GM21576 (cell line): ENCODE results near the gene ELAVL1.
"Not testable (repeated sequence)": the region's sequence is repeated elsewhere in the genome, so short reads cannot be mapped to it uniquely, and the experiment has no call there.

Source experiments
- ATAC-seq: cut with Tn5 transposase; IDR thresholded peaks from one replicate; pipeline ENCODE4 v1.9.1; 2021; ENCODE audit warnings: mild to moderate bottlenecking, moderate library complexity; ENCODE audit not compliant: unreplicated experiment

The ELAVL1 gene

DNA sequence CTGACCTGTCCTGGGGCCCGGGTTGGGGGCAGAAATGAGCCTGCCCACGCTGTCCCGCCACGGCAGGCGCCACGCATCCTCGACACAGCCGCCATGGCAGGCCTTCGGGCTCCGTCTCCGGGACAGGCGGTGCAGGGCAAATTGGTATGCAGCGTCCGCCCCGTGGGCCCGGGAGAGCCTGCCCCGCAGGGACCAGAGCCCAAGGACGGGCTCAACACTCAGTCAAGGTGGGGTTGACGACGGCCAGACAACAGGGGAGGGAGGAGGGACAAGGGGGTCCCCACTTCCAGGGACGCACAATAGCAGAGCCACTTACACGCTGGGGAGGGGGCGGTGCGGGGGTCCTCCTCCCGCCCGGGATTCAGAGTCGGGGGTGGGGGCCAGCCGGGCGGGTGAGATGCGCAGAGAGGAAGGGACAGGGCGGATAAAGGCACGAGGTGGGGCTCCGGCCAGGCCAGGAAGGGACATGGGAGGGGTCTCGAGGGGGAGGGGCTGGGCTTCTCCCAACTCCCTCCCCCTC lies 80.7 kb downstream of the ELAVL1 start:
- no peak for ATAC-seq

DNA sequence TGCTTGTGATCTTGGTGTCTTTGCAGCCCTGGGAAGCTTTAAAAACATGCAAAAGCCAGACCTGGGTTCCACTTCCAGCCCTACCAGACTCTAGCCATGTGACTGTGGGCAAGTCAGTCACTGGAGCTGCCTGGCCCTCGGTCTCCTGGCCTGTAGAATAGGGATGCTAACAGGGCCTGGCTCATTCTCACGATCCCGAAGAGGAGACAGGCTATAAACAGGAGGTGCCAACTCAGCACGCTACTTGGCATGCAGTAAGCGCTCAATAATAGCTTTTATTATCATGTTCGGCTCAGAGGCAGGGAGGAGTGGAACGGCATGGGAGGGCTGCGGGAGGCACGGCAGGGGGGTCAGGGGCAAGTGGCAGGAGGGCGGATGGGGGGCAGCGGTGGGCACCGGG lies 81.2 kb downstream of the ELAVL1 start:
- no peak for ATAC-seq

DNA sequence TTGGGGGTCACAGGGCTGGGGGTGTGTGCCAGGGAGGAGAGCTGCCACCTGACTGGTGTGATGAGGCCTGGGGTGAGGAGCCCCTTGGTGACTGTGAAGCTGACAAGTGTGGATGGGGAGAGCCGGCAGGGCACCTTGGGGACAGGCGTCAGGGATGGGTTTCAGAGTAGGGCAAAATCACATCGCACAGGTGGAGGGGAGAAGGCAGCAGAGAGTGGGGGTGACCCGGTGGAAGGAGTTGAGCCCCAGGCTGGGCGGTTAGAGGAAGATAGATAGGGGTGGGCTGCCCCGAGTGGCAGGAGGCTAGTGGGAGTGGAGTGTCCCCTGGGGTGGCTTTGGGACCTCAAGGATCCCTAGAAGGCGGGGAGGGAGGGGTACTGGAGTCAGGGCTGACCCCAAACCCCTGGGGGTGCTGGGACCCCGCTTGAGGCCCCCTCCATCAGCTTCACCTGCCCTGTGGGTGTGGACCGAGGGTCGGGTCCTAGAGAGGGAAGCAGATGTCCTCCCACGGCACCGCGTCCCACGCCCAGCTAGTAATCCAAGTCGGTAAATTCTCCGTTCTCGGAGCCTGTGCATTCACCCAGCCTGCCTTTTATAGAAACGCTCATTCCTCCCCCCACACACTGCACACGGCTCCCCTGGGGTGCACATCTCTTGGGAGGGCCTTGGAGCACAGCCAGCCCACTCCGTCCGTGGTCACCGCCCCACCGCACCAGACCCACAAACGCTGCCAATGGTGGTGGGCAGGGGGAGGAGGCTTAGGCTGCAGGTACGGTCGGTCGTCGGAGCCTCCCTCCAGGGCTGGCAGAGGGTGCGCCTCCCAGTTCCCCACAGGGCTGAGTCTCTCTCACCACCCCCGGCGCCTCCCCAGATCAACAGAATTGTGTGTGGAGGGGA lies 81.9 kb downstream of the ELAVL1 start:
- no peak for ATAC-seq

DNA sequence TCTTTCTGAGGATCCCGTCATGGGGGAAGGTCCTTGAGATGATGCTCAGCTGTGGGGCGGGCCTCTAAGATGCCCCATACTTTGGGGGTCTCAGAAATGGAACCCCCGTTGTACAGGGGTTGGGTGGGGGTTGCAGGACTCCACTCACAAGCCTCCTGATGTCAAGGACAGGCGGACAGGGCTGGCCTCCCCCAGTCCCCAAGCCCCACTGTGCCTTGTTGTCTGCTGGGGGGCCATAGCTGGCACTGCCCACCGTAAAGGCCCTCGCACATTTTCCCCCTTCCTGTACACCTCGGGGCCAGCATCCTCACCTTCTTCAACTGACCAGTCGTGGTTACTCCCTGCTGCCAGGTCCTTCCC lies 82.6 kb downstream of the ELAVL1 start:
- no peak for ATAC-seq

DNA sequence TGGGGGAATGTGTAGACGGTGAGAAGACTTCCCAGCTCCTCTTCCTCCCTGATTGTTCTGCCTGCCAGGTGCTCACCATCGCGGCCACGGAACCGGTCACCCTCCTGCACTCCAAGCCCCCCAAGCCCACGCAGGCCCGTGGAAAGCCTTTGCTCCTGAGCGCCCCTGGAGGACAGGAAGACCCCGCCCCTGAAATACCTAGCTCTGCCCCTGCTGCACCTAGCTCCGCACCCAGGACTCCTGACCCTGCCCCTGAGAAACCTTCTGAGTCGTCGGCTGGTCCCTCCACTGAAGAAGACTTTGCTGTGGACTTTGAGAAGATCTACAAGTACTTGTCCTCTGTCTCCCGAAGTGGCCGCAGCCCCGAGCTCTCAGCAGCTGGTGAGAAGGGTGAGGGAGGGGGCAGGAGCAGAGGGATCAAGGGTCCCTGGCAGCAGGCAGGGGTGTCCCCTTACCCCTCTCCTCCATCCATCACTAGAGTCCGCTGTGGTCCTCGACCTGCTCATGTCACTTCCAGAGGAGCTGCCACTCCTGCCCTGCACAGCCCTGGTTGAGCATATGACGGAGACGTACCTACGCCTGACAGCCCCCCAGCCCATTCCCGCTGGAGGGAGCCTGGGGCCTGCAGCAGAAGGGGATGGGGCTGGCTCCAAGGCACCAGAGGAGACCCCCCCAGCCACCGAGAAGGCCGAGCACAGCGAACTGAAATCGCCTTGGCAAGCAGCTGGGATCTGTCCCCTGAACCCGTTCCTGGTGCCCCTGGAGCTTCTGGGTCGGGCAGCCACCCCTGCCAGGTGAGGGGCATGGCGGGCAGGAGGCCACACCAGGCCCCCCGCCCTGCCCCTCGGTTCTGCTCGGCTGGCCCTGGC lies 83.2 kb downstream of the ELAVL1 start:
- ATAC-seq = no peak

DNA sequence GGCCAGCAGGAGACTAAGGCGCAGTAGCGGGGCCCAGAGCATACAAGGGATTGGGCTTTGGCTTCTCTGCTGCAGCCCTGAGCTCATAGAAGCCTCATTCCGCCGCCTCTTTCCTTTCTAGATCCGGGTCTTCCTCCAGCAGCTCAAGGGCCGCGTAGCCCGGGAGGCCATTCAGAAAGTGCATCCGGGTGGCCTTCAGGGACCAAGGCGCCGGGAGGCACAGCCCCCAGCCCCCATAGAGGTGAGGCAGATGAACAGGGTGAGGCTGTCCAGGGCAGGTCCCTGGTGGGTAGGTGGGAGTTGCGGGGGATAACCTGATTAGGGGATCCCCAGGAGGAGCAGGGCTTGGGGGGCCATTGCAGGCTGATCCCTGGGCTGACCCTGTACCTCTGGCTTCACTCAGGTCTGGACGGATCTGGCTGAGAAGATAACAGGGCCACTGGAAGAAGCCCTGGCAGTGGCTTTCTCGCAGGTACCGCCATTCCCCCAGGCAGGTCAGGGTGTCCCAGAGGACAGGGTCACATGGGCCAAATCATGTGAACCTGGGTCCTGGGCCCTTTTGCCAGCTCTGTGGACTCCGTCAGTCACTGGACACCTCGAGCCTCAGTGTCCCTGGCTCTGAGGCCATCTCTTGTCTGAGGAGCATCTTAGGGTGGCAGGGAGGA lies 84.0 kb downstream of the ELAVL1 start:
- no peak for ATAC-seq

DNA sequence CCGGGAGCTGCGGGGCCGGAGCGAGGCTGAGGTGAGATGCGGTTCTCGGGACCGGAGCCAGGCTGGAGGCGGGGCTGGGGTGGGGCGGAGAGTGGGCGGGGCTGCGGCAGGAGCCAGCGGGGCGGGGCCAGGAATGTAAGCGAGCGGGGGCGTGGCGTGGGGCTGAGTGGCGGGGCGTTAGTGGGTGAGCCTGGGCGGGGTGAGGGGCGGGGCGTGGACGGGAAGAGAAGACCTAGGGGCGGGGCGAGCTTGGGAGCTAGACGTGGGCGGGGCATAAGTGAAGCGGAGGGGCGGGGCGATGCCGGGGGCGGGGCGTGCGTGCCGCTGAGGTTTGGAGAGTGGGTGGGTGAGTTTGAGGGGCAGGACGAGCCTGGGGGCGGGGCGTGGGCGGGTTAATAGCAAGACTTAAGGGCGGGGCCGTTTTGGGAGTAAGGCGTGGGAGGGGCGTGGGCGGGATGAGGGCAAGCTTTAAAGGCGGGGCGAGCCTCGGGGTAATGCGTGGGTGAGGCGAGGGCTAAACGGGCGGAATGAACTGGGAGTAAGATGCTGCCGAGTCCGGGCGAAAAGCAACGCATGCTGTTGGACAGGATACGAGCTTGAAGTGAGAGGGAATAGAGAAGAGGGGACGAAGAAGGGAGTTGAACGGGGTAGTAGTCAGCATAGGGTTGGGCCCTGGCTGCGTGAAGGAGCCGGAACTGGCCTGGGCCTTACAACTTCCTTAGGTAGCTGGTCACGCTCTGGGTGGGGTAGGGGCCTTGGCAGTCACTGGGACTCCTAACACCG lies 84.7 kb downstream of the ELAVL1 start:
- peak; percentile 29 for ATAC-seq

DNA sequence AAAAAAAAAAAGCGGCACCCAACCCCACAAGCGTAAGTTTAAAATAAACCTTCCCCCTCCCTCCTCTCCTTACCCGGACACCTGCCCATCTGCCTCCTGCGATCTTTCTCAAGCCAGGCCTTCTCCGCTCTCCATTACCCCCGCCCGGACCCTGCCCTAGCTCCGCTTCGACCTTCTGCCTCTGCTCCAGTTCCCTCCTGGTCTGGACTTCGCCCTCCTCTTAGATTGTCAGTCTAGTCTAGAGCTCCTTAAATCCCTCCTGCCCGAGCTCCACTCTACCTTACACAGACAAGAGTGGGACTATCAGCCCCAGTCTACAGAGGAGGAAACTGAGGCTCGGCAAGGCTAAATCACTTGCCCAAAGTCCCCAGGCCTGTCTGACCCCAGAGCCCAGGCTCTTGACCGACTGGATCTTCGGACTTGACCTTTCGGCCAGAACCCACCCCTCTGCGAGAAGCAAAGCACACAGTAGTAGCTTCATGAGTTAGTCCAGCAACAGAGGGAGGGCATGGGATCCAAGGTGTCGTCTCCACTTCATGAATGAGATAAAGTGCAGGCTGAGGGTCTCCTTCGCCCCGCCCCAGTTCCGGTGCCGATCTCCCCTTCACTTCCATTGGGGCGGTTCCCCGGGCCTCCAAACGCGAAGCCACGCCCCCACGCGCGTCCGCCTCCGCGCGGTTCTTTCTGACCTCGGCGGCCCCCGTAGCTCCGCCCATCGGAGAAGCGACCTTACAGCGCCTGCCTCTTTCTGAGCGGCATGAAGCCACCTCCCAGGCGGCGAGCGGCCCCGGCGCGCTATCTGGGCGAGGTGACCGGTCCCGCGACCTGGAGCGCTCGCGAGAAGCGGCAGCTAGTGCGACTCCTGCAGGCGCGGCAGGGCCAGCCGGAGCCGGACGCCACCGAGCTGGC lies 85.6 kb downstream of the ELAVL1 start, which contains the start of gene SNAPC2:
Gene SNAPC2, plus strand, starts transcription at position 729 of the 909 bp plus-strand sequence. Its CDS starts 29 bp downstream, at position 758.
- peak; percentile 54 for ATAC-seq

DNA sequence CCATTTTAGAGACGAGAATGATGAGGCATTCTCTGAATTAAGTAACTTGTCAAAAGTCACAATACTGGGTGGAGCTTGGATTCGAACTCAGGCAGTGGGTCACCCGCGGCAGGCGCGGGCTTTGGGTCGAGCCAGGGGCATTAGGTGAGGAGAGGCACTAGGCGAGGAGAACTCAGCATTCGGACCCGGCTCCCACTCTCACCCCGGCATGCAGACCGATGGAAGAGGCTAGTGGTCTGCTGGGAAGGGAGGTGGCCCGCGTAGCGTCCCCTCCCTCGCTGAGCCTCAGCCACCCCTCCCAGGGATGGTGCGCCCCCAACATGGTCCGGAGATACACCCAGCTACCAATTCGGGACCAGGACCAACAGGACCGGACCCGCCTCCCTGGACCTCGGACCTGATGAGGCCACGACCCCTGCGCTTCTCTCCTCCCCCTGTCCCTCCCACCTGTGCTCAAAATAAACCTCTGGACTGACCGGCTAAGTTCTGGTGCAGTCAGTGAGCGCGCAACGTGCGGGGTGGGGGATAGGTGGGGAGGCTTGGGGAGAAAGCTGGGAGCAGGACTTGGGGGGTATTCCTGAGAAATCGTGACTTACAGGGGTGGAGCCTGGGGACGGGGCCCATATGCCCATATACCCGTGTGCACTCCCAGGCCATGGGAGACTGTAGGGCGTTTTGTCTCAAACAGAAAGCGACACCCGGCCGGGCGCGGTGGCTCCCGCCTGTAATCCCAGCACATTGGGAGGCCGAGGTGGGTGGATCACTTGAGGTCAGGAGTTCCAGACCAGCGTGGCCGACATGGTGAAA lies 86.6 kb downstream of the ELAVL1 start:
- no peak for ATAC-seq

DNA sequence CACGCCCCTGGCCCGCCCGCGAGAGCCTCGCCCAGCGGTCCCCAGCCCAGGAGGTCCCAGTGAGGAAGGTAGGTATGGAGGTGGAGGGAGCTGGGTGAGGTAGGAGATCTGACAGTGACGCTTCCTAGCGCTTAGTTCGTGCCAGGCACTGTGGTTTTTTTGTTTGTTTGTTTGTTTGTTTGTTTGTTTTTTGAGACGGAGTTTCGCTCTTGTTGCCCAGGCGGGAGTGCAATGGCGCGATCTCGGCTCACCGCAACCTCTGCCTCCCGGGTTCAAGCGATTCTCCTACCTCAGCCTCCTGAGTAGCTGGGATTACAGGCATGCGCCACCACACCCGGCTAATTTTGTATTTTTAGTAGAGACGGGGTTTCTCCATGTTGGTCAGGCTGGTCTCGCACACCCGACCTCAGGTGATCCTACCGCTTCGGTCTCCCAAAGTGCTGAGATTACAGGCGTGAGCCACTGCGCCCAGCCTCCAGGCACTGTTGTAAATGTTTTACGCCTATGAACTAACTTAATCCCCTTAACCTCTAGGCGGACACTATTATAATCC lies 87.3 kb downstream of the ELAVL1 start:
- ATAC-seq = not testable (repeated sequence)

DNA sequence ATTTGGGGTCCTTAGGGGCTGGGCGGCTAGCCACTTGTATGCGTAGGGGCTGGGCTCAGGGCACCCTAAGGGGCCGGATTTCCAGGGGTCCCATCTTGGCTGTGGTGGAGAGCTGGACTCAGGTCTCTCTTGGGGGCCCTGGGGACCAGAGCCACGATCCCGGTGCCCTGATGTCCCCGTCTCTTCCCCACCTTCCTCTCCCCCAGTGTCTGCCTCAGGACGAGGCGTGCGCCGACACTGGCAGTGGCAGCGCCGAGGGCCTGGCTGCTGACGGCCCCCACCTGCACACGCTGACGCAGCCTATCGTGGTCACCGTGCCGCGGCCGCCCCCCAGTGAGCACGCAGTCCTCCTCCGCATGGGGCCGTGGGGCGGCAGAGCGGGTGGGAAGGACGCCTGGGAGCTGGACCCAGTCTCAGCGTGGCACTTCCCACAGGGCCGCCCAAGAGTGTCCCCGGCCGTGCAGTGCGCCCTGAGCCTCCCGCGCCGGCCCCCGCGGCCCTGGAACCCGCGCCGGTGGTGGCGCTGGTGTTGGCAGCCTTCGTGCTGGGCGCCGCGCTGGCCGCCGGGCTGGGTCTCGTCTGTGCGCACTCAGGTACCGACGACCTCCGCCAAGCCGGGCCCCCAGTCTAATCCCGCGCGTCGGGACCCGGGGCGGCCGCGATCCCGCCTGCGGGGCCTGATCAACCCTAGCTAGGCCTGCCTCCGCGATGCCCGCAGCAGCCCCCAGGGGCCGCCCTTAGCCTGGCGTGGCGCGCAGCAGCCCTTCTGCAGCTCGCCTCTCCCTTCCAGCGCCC lies 88.0 kb downstream of the ELAVL1 start:
- ATAC-seq = no peak

DNA sequence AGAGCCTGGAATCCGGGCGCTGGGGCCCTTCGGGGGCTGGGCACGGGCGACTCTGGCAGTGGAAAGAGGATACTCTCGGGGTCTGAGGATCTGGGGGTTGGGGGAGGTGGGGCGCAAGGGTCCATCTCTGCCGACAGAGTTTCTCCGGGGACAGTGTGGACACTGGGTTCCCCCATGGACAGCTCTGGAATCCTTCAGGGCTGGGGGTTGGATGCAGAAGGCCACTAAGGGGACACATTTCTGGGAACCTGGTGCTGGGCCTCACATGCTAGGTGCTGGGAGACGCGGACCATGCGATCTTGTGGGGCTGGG lies 88.5 kb downstream of the ELAVL1 start:
- ATAC-seq = no peak

DNA sequence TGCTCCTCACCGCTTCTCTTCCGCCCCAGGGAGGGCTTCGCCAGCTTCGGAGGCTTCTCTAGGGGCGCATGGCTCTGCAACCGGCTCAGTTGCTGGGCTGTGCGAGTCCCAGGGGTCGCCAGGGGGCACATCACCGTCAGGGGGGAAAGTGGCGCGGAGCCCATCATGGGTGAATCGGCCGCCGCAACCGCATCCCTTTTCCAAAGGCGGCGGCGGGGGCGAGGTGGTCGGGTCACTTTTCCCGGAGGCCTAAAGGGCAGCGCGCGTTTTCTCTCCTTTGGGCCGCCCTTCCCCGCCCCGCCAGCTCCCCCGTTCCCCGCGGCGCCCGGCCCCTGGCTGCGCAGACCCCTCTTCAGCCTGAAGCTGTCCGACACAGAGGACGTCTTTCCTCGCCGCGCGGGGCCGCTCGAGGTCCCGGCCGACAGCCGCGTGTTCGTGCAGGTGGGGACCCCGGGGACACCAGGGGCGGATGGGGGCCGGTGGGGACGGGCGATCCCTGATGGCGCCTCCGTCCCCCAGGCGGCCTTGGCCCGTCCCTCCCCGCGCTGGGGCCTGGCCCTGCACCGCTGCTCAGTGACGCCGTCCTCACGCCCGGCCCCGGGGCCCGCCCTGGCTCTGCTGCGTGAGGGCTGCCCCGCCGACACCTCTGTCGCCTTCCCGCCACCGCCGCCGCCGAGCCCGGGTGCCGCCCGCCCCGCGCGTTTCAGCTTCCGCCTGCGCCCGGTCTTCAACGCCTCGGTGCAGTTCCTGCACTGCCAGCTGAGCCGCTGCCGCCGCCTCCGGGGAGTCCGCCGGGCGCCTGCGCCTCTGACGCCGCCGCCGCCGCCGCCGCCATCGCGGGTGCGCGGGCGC lies 89.1 kb downstream of the ELAVL1 start:
- ATAC-seq = no peak

DNA sequence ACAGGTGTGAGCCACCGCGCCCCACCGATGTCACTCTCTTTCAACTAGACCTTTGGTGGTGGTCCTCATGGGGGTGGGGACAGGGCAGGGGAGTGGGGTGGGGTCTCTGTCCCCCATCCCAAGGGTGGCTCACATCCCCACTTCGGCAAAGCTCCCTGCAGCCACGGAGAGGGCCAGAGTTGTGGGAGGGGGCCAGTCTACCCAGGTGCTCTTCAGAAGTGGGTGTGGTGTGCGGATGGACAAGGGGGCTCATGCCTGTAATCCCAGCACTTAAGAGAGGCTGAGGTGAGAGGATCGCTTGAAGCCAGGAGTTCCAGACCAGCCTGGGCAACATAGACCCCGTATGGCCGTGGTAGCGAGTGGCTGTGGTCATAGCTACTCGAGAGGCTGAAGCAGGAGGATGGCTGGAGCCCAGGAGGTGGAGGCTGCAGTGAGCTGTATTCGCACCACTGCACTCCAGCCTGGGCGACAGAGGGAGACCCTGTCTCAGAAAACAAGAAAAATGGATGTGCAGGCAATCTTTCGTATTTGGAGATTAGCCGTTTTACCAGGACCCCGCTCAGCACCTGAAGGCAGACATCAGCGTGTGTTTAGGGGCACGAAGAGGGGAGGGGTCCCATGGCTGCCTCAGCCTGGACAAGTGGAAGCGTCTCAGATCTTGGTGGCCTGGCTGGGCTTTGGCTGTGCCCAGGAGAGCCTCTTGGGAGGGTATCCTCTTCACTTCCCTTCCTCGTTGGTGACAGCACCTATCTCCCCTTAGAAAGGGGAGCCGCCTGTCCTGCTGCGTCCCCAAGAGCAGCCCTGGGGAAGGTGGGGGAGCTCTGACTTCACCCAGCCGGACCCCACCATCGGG lies 90.0 kb downstream of the ELAVL1 start:
- ATAC-seq = no peak

DNA sequence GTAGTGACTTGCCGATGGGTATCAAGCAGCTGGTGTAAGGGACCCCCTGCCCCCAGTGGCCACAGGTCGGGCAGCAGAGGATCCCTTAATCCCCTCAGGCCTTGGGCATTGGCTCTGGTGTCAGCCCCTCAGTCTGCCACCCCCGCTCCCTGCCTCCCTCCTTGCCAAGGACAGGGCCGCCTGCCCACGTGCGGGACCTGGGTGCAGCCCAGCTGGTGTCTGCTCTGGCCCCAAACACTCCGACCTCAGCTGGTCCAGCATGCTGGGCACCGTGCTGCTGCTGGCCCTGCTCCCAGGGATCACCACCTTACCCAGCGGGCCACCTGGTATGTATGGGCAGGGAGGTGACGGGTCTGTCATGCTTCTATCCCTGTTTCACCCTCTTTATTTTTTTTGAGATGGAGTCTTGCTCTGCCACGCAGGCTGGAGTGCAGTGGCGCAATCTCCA lies 90.8 kb downstream of the ELAVL1 start, which contains the start of gene TGFBR3L:
Gene TGFBR3L, plus strand, starts transcription at position 233 of the 448 bp plus-strand sequence.
- no peak for ATAC-seq
